GM20000 (cell line): ENCODE measurements around the gene RGS8.

Source experiments
- DNase-seq: peaks from one replicate; pipeline ENCODE4 v3.0.0; 2012; ENCODE audit warnings: low spot score
- CTCF ChIP-seq: IDR thresholded peaks from 2 replicates; pipeline ENCODE4 v1.5.1; 2012; ENCODE audit warnings: mild to moderate bottlenecking, control low read depth; ENCODE audit errors: extremely low read depth, missing control alignments

Gene RGS8

GRCh38 chr1:182670032-182670749, 14.2 kb downstream of the RGS8 start:
- no peak for TF ChIP-seq CTCF
- DNase-seq: no peak

DNA sequence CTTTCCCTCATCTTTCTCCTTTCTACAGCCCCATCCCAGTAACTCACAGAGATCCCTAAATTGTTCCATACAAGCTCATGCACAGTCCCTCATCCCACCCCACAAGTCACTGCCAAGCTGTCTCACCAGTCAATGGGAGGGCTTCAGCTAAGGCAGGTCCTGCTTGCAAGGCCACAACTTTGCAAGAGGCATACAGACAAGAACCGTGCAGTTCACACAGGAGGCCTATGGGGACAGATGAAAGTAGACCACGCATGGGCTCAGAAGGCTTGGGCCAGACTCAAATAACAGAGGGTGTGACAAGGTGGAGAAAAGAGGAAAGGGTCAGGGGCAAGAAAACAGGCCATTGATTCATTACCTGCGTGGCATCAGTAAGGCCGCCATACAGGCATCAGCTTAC, 15.1 kb downstream of the RGS8 start:
- TF ChIP-seq CTCF: no peak
- no peak for DNase-seq

DNA sequence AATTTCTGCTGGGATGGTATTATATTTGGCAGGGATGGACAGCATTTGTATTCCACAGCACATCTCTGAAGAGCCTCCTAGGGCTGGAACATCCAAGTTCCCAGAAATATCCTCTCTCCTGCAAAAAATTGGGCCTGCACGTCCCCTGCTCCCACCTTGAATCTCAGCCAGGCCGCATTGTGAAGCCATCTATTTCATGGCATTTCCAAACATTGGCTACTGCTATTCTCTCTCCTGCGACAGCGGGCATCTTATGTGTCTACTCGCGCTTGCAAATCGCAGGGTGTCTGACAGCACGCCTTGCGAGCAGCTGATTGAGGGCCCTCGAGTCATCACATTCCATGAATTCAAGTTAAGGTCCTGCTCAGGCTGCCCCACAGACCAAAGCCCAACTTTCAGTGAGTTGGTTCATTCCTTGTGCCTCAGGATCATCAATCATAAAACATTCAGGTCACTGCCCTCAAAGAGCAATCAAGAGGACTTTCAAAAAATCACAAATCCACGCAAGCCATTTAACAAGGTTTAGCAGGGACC, 15.8 kb downstream of the RGS8 start:
- no peak for DNase-seq
- TF ChIP-seq CTCF: no peak

- DNase-seq: no peak
- no peak for TF ChIP-seq CTCF
Measured at GRCh38 chr1:182667848-182668505, 16.4 kb downstream of the RGS8 start.

GRCh38 chr1:182666706-182667105, 17.7 kb downstream of the RGS8 start:
- no peak for TF ChIP-seq CTCF
- no peak for DNase-seq

- no peak for DNase-seq
- no peak for TF ChIP-seq CTCF
Measured at GRCh38 chr1:182664296-182664695, 20.1 kb downstream of the RGS8 start.

DNA sequence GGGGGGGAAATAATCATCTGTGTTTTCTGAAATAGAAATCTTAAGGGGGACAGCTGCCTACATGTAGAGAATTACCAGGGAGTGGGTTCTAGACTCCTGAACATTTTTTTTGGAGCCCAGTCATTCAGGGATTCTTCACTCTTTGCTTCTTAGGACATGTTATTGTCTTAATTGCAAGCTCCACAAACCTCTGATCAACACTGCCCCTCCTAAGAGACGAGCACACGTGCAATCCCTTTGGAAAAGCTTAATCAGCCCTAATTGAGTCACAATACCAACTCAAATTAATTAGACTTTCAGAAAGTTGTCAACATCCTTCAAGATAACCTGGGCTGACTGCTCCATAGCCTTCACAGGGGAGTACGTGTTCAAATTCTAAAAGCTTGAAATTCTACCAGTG, 21.4 kb downstream of the RGS8 start:
- no peak for DNase-seq
- TF ChIP-seq CTCF: no peak
